ENCODE measurements around the gene UBTF.

The UBTF gene

DNA sequence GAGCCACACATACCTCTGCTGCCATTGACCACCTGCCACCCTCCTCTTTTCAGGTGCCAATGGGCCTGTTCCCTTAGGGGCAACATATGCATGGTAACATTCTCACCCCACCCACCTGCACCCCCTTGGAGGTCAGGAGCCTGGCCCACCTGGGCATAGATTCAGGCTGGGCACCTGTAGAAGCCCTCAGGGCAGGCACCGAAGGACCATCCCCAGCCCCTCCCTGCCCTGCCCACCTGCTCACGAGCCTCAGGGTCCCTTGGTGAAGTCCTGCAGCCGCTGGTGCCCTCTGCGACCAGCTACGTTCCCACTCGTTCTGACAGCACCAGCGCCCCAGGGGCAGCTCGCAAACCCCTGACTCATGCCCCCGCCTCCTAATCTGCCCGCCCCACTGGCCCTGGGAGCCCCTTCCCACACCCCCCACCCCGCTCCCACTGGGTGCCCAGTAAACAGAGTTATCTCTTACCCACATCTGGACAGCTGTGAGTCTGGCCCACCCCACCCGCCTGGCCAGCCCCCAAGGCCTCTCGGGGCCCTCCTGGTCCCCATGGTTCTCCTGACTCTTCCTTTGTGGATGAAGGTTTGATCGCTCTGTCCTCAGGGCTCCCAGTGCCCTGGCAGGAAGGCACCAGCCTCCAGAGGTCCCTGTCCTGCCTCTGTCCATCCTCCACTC lies 48.5 kb upstream of the UBTF start, which contains the start of gene SLC4A1:
SLC4A1 (minus strand) TSS at position 318 of the 673 bp plus-strand sequence. CDS start 5,269 bp downstream, outside the sequence.
- Histone ChIP-seq H3K36me3 (ENCODE audit: insufficient read depth, low read length) (no peaks in the 10 kb centered on the region), H2AFZ (ENCODE audit: low read length) (no peak within 1 kb of the TSS), H3K9me3 (ENCODE audit: low read length) (no peaks in the 10 kb centered on the region), H3K9ac (ENCODE audit: low read length) (no peak within 1 kb of the TSS), H3K27ac (ENCODE audit: low read depth, low read length, poor library complexity, severe bottlenecking) (no peak within 1 kb of the TSS), H3K9me2 (ENCODE audit: low read depth, low read length) (no peaks in the 10 kb centered on the region), H3F3A (ENCODE audit: insufficient read depth, low read length) (no peaks in the 10 kb centered on the region), H4K20me1 (ENCODE audit: insufficient read depth, low read length) (no peaks in the 10 kb centered on the region), H3K4me1 (ENCODE audit: insufficient read depth, low read length, severe bottlenecking) (no peaks in the 10 kb centered on the region), H3K79me2 (ENCODE audit: insufficient read depth, low read length) (no peaks in the 10 kb centered on the region), H3K4me3 (ENCODE audit: low read depth, low read length, poor library complexity, severe bottlenecking) (no peak within 1 kb of the TSS), H3K4me2 (ENCODE audit: low read length) (no peak within 1 kb of the TSS), H3K27me3 (ENCODE audit: insufficient read depth, low read length) (no peaks in the 10 kb centered on the region)
- TF ChIP-seq, protein P1, sequence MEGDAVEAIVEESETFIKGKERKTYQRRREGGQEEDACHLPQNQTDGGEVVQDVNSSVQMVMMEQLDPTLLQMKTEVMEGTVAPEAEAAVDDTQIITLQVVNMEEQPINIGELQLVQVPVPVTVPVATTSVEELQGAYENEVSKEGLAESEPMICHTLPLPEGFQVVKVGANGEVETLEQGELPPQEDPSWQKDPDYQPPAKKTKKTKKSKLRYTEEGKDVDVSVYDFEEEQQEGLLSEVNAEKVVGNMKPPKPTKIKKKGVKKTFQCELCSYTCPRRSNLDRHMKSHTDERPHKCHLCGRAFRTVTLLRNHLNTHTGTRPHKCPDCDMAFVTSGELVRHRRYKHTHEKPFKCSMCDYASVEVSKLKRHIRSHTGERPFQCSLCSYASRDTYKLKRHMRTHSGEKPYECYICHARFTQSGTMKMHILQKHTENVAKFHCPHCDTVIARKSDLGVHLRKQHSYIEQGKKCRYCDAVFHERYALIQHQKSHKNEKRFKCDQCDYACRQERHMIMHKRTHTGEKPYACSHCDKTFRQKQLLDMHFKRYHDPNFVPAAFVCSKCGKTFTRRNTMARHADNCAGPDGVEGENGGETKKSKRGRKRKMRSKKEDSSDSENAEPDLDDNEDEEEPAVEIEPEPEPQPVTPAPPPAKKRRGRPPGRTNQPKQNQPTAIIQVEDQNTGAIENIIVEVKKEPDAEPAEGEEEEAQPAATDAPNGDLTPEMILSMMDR (IDR thresholded peaks at IDR 0.05; ENCODE audit: low read length), result no peak
- no peak for TF ChIP-seq EZH2 (IDR thresholded peaks at IDR 0.05; ENCODE audit: borderline replicate concordance, low read length)

DNA sequence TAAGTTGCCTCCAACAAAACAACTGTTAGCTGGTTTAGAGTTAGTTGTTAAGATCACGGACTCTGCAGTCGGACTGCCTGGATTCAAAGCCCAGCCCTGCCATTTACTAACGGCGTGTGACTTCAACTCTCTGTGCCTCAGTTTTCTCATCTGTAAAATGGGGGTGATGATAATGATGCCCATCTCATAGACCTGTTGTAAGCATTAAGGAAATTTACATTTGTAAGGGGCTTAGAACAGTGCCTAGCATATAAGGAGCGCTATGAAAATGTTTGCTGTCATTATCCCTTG lies 47.6 kb upstream of the UBTF start:
- no peaks in the 10 kb centered on the region for H3F3A ChIP-seq (ENCODE audit: insufficient read depth, low read length)
- H3K9me2 ChIP-seq (ENCODE audit: low read depth, low read length), result no peaks in the 10 kb centered on the region
- H3K9me3 ChIP-seq (ENCODE audit: low read length), result no peaks in the 10 kb centered on the region
- H3K27ac ChIP-seq (ENCODE audit: low read depth, low read length, poor library complexity, severe bottlenecking), result no peak overlapping the region
- TF ChIP-seq EZH2 (IDR thresholded peaks at IDR 0.05; ENCODE audit: borderline replicate concordance, low read length), result no peak
- TF ChIP-seq, protein P1 (IDR thresholded peaks at IDR 0.05; ENCODE audit: low read length), result no peak
- H3K4me3 ChIP-seq (ENCODE audit: low read depth, low read length, poor library complexity, severe bottlenecking), result no peak overlapping the region
- no peaks in the 10 kb centered on the region for H3K4me1 ChIP-seq (ENCODE audit: insufficient read depth, low read length, severe bottlenecking)
- no peak overlapping the region for H2AFZ ChIP-seq (ENCODE audit: low read length)
- no peak overlapping the region for H3K9ac ChIP-seq (ENCODE audit: low read length)
- no peaks in the 10 kb centered on the region for H3K79me2 ChIP-seq (ENCODE audit: insufficient read depth, low read length)
- H3K36me3 ChIP-seq (ENCODE audit: insufficient read depth, low read length), result no peaks in the 10 kb centered on the region
- H4K20me1 ChIP-seq (ENCODE audit: insufficient read depth, low read length), result no peaks in the 10 kb centered on the region
- H3K4me2 ChIP-seq (ENCODE audit: low read length), result no peak overlapping the region
- no peaks in the 10 kb centered on the region for H3K27me3 ChIP-seq (ENCODE audit: insufficient read depth, low read length)

DNA sequence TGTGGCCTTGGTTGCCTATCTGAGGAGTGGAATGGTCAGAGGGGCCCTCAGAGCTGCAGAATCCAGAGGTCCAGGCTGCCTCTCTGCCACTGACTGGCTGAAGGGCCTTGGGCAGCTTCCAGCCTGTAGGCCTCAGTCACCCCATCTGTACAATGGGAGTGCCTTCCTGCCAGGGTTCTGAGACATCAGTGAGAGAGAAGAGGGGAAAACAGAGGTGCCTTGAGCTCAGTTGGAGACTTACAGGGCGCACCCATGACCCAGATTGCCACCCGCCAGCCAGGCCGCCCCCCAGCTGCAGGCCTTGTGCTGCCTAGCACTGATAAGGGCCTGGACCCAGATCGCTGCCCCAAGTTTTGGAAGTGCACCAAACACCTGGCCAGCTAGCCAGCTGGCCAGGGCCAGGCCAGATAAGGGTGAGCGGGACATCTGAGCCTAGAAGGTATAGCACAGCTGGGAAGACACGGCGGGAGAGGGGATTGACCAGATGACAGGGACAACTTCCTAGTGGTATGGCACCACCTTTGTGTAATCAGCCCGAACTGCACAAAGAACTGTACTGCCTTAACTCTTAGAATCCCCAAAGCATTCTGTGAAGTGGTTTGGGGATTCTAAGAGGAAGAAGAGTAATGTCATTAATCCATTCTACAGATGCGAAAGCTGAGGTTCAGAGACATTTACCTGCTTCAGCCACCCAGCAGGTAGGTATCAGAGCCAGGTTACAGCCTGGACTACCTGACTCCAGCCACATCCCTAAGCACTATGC lies 47.1 kb upstream of the UBTF start:
- H3K9me3 ChIP-seq (ENCODE audit: low read length), result no peaks in the 10 kb centered on the region
- no peaks in the 10 kb centered on the region for H3K4me1 ChIP-seq (ENCODE audit: insufficient read depth, low read length, severe bottlenecking)
- H3K27ac ChIP-seq (ENCODE audit: low read depth, low read length, poor library complexity, severe bottlenecking), result no peak overlapping the region
- no peak overlapping the region for H3K4me2 ChIP-seq (ENCODE audit: low read length)
- H4K20me1 ChIP-seq (ENCODE audit: insufficient read depth, low read length), result no peaks in the 10 kb centered on the region
- no peaks in the 10 kb centered on the region for H3K9me2 ChIP-seq (ENCODE audit: low read depth, low read length)
- no peak for TF ChIP-seq EZH2 (IDR thresholded peaks at IDR 0.05; ENCODE audit: borderline replicate concordance, low read length)
- H3K36me3 ChIP-seq (ENCODE audit: insufficient read depth, low read length), result no peaks in the 10 kb centered on the region
- H3K27me3 ChIP-seq (ENCODE audit: insufficient read depth, low read length), result no peaks in the 10 kb centered on the region
- no peak overlapping the region for H3K4me3 ChIP-seq (ENCODE audit: low read depth, low read length, poor library complexity, severe bottlenecking)
- H3F3A ChIP-seq (ENCODE audit: insufficient read depth, low read length), result no peaks in the 10 kb centered on the region
- H3K79me2 ChIP-seq (ENCODE audit: insufficient read depth, low read length), result no peaks in the 10 kb centered on the region
- no peak overlapping the region for H3K9ac ChIP-seq (ENCODE audit: low read length)
- no peak overlapping the region for H2AFZ ChIP-seq (ENCODE audit: low read length)
